GM12878 (cell line): ENCODE results near the gene C1S. TPM values are rescaled to one million over a fixed set of nuclear protein-coding genes. Genes with fewer than 3 reads are reported as not detected.

ENCODE experiments used
- ATAC-seq: fragments of 200-7000 bp; cut with Tn5 transposase; 3 replicates; pipeline ENCODE4 v1.9.1; 2020; ENCODE audit warnings: mild to moderate bottlenecking, moderate library complexity
- BruUV-seq: library from RNA; stranded (reverse); fragments of 400-500 nt; replicated peaks from 2 replicates; lab custom pipeline; 2021; lab: Mats Ljungman, UMichigan
- CTCF ChIA-PET: fragments of 300-600 bp; sonication (Branson Sonifier 250); formaldehyde crosslinking; extraction: SDS; loops from one replicate; lab custom pipeline; 2021; ENCODE audit warnings: inconsistent platforms; lab: Yijun Ruan, JAX
- POLR2A ChIA-PET: fragments of 350-600 bp; formaldehyde crosslinking; extraction: SDS; loops from one replicate; lab custom pipeline; 2021; ENCODE audit warnings: inconsistent platforms; lab: Charles Lee
- RAD21 ChIA-PET: fragments of 300-600 bp; sonication (Branson Sonifier 250); formaldehyde crosslinking; loops from one replicate; lab custom pipeline; 2023; ENCODE audit warnings: antibody characterized with exemption; ENCODE audit not compliant: unreplicated experiment; lab: Charles Lee
- SMC1A ChIA-PET: fragments of 300-600 bp; sonication (Branson Sonifier 250); formaldehyde crosslinking; loops from one replicate; lab custom pipeline; 2023; ENCODE audit not compliant: unreplicated experiment, uncharacterized antibody; lab: Charles Lee
- DNase-seq: peaks from one replicate; pipeline ENCODE4 v3.0.0-alpha.2; 2011; ENCODE audit warnings: low read depth, low spot score
- FAIRE-seq: peaks from 3 replicates; lab custom pipeline; 2011; peaks lifted over from hg19 to GRCh38; lab: Jason Lieb, UNC
- H2AFZ ChIP-seq: 2 replicates; pipeline ENCODE4 v1.6.0; 2011; ENCODE audit warnings: low read depth, low read length, control low read depth; ENCODE audit not compliant: control insufficient read depth
- H3K27ac ChIP-seq: 2 replicates; pipeline ENCODE4 v1.5.1; 2011; ENCODE audit warnings: control low read depth; ENCODE audit not compliant: control insufficient read depth, insufficient read depth
- H3K27me3 ChIP-seq, 2 experiments: replicated peaks in 1 of 2; 2 replicates each; pipeline versions ENCODE4 v1.6.0 to v1.6.1; 2011; ENCODE audit warnings: low read length in 1 of 2; ENCODE audit not compliant: control insufficient read depth in 2 of 2, insufficient read depth in 2 of 2
- H3K36me3 ChIP-seq, 2 experiments: 2 replicates each; pipeline ENCODE4 v1.5.1; 2011; ENCODE audit warnings: low read length in 1 of 2; ENCODE audit not compliant: control insufficient read depth in 2 of 2, insufficient read depth in 2 of 2
- H3K4me1 ChIP-seq: 2 replicates; pipeline ENCODE4 v1.6.1; 2011; ENCODE audit warnings: mild to moderate bottlenecking, low read length, moderate library complexity, mixed read lengths; ENCODE audit not compliant: control insufficient read depth, insufficient read depth
- H3K4me2 ChIP-seq: 2 replicates; pipeline ENCODE4 v1.6.0; 2011; ENCODE audit warnings: control low read depth; ENCODE audit not compliant: control insufficient read depth, insufficient read depth
- H3K4me3 ChIP-seq: fragments of 200-600 bp; sonication (generic); 2 replicates; pipeline ENCODE4 v1.5.1; 2016
- H3K79me2 ChIP-seq: 2 replicates; pipeline ENCODE4 v1.6.0; 2011; ENCODE audit warnings: low read length; ENCODE audit not compliant: control insufficient read depth, insufficient read depth
- H3K9ac ChIP-seq: 2 replicates; pipeline ENCODE4 v1.8.0; 2011; ENCODE audit warnings: low read length, control low read depth, mixed read lengths; ENCODE audit not compliant: control insufficient read depth, insufficient read depth
- H3K9me3 ChIP-seq: replicated peaks from 3 replicates; pipeline ENCODE4 v1.5.1; 2011; ENCODE audit warnings: mild to moderate bottlenecking, low read length; ENCODE audit not compliant: control insufficient read depth, insufficient read depth
- H4K20me1 ChIP-seq: 2 replicates; pipeline ENCODE4 v1.6.0; 2011; ENCODE audit not compliant: control insufficient read depth, insufficient read depth
- BCL11A ChIP-seq: IDR thresholded peaks from 2 replicates; pipeline ENCODE4 v1.6.1; 2011; ENCODE audit warnings: low read depth, low read length
- CBFB ChIP-seq: IDR thresholded peaks from 2 replicates; pipeline ENCODE4 v1.6.1; 2016; ENCODE audit warnings: antibody characterized with exemption, low read depth
- EED ChIP-seq: sonication (generic); IDR thresholded peaks from 2 replicates; pipeline ENCODE4 v1.6.1; 2016; ENCODE audit warnings: antibody characterized with exemption, low read depth
- IKZF2 ChIP-seq, 2 experiments: fragments of 450-650 bp; IDR thresholded peaks; 2 replicates each; pipeline ENCODE4 v1.6.1; 2017; ENCODE audit warnings: mild to moderate bottlenecking in 2 of 2, moderate library complexity in 2 of 2
- JUNB ChIP-seq: IDR thresholded peaks from 2 replicates; pipeline ENCODE4 v1.6.1; 2016; ENCODE audit warnings: antibody characterized with exemption, mild to moderate bottlenecking
- MTA3 ChIP-seq: IDR thresholded peaks from 2 replicates; pipeline ENCODE4 v1.6.1; 2012; ENCODE audit warnings: low read length, inconsistent platforms, borderline replicate concordance
- PAX5 ChIP-seq: IDR thresholded peaks from 2 replicates; pipeline ENCODE4 v1.6.1; 2011; ENCODE audit warnings: low read depth, low read length, borderline replicate concordance
- WGBS: methylation state at CpG from one replicate; pipeline ENCODE4 v1.1.6; 2016; ENCODE audit warnings: low lambda C conversion rate; ENCODE audit not compliant: insufficient replicate concordance, insufficient coverage; ENCODE audit errors: missing lambda C conversion rate; 5-methylcytosine and 5-hydroxymethylcytosine counted together
- in situ Hi-C: fragments of 300-500 bp; cut with MboI; formaldehyde crosslinking; loops from 9 replicates; pipeline ENCODE4 v1.14.3; 2018; ENCODE audit warnings: mixed read lengths
- intact Hi-C: fragments of 100-400 bp; cut with micrococcal nuclease; formaldehyde crosslinking; loops from one replicate; pipeline ENCODE4 v1.14.2; 2022; ENCODE audit not compliant: unreplicated experiment
- polyA plus RNA-seq, 11 experiments: library from polyadenylated mRNA; depleted of rRNA in 4 of 11; unstranded in 6 of 11; stranded (reverse) in 5 of 11; fragments of >200 nt; fragmentation: Nextera tagmentation in 4 of 11; fragmentation: Illumina TruSeq in 1 of 11; extraction: Ambion mirVana in 4 of 11; extraction: Trizol in 1 of 11; gene quantifications; 1 replicate in 1 of 11; 2 replicates in 10 of 11; pipeline versions ENCODE4 v1.2.1 to v1.2.3, GENCODE V29; 2011 to 2016; ENCODE audit warnings: inconsistent platforms in 2 of 11, missing spikeins in 2 of 11, low read depth in 1 of 11
- total RNA-seq, 4 experiments: library from RNA; depleted of rRNA in 3 of 4; stranded (reverse); fragments of >200 nt in 3 of 4; fragmentation: Illumina TruSeq in 1 of 4; extraction: Trizol in 1 of 4; gene quantifications; 2 replicates each; pipeline versions ENCODE4 v1.2.1 to v1.2.3, GENCODE V29; 2013 to 2021

C1S gene
- total and polyA plus RNA-seq, 10 of the 15 experiments (the other 5 are each of a cell fraction or from before 2014, with no cell fraction given), result 0.10 to 1.4 (median 0.42) TPM

DNA sequence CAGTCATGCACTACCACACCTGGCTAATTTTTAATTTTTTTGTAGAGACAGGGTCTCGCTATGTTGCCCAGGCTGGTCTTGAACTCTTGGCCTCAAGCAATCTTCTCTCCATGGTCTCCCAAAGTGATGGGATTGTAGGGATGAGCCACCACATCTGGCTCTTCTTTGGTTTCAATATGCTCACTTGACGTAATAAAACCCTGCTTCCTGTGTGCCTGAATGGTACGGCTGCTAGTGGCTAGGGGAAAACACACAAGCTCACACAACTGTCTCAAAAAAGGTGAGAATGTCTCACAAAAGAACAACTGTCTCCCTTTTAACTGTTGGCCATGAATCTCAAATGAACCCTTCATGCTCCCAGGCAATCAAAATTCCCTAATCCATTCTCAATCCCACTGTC, 15.0 kb downstream of the C1S start:
- H3K9me3 ChIP-seq, result no peaks in the 10 kb centered on the region
- ChIA-PET POLR2A (no interaction called here), CTCF (interaction anchor here (0.6 to 2.6 kb wide), 5 partner anchors 10 to 107 kb away, joined by 3 to 8 read pairs (median 4); no protein-coding TSS in a partner anchor), RAD21 (interaction anchor here (1.3 kb wide), 1 partner anchor 36 kb away, joined by 4 read pairs; no protein-coding TSS in a partner anchor), SMC1A (no interaction called here)
- no peaks in the 10 kb centered on the region for H3K4me1 ChIP-seq
- WGBS, result 51% methylated on average over 3 of the region's 3 CpGs
- H3K4me3 ChIP-seq, result no peak overlapping the region
- no peaks in the 10 kb centered on the region for H4K20me1 ChIP-seq
- FAIRE-seq (no peak), DNase-seq (no peak), ATAC-seq (peak; percentile 63)
- no peak overlapping the region for H3K4me2 ChIP-seq
- H2AFZ ChIP-seq, result no peak overlapping the region
- BruUV-seq, result no TSS peak
- no peak for TF ChIP-seq MTA3
- TF ChIP-seq CBFB, result no peak
- TF ChIP-seq IKZF2 (IDR thresholded peaks at IDR 0.05), result peak; percentile 41 to 42; a peak in 2 of 4 replicates
- TF ChIP-seq EED, result peak; percentile 30; the same call in 1 of the 2 replicates
- no peaks in the 10 kb centered on the region for H3K27me3 ChIP-seq
- intact Hi-C loops (no loop called here), in situ Hi-C loops (no loop called here)
- H3K36me3 ChIP-seq, result no peaks in the 10 kb centered on the region
- H3K27ac ChIP-seq, result no peak overlapping the region
- no peak overlapping the region for H3K9ac ChIP-seq
- H3K79me2 ChIP-seq, result no peaks in the 10 kb centered on the region

DNA sequence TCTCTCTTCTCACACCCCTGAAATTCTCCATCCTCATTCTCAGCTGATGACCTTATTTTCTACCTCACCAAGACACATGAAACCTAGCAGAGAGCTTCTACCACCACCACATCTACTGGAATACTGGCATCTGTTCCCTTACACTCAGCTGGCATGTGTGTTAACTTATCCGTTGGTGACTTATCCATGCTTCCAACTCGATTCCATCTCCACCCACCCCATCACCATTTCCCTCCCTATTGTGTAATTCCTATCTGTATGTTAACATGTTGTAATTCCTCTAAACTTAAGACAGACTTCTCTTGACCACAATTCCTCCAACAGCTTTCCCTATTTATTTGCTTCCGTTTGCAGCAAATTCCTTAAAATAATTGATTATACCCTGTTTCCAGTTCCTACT, 15.4 kb downstream of the C1S start:
- ChIA-PET POLR2A (no interaction called here), CTCF (interaction anchor here (0.9 to 2.6 kb wide), 4 partner anchors 11 to 37 kb away, joined by 3 to 8 read pairs (median 4); no protein-coding TSS in a partner anchor), RAD21 (interaction anchor here (1.3 kb wide), 1 partner anchor 36 kb away, joined by 4 read pairs; no protein-coding TSS in a partner anchor), SMC1A (no interaction called here)
- Histone ChIP-seq H3K4me2 (no peak overlapping the region), H3K4me1 (no peaks in the 10 kb centered on the region), H3K9ac (no peak overlapping the region), H4K20me1 (no peaks in the 10 kb centered on the region), H3K4me3 (no peak overlapping the region), H3K27ac (no peak overlapping the region), H3K9me3 (no peaks in the 10 kb centered on the region), H3K79me2 (no peaks in the 10 kb centered on the region), H2AFZ (no peak overlapping the region), H3K27me3 (no peaks in the 10 kb centered on the region), H3K36me3 (no peaks in the 10 kb centered on the region)
- DNase-seq (no peak), ATAC-seq (no peak), FAIRE-seq (no peak)
- in situ Hi-C loops, result no loop called here
- 44% methylated on average over 3 of the region's 3 CpGs for WGBS
- intact Hi-C loops, result no loop called here
- no TSS peak for BruUV-seq
- TF ChIP-seq BCL11A (no peak), JUNB (no peak), PAX5 (no peak)
